GOT3 (cell line): ENCODE measurements around the gene SPRN.
A peak's percentile ranks its signal among the peaks of the same experiment; 100 is the strongest.
"Not testable (repeated sequence)": the region's sequence is repeated elsewhere in the genome, so short reads cannot be mapped to it uniquely, and the experiment has no call there.

ENCODE experiments used
- DNase-seq: peaks from one replicate; lab custom pipeline; 2025; ENCODE audit warnings: mixed read lengths; lab: John Stamatoyannopoulos, UW

Gene SPRN

DNA sequence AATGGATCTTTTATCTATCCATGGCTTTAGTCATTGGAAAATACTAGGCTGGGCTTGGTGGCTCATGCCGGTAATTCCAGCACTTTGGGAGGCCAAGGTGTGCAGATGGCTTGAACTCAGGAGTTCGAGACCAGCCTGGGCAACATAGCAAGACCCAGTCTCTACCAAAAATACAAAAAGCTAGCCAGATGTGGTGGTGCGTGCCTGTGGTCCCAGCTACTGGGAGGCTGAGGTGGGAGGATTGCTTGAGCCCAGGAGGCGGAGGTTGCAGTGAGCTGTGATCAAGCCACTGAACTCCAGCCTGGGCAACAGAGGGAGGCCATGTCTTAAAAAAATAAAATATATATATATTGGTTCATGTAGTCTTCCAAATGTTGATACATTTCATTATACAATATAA, 37.5 kb downstream of the SPRN start:
- not testable (repeated sequence) for DNase-seq

DNA sequence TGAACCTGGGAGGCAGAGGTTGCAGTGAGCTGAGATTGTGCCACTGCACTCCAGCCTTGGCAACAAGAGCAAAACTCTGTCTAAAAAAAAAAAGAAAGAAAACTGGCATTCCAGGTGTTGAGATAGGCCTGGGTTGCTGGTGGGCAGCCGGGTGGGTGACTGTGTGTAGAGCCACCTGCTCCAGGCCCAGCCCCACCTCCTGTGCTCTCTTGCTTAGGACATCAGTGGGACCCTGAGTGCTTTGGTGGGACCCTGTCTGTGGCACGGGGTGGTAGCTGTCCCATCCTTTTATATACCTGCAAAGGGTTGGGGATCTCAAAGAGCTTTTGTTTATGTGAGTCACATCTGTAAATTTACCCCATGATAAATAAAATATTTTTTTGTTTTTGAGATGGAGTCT, 39.2 kb downstream of the SPRN start:
- DNase-seq = no peak

DNA sequence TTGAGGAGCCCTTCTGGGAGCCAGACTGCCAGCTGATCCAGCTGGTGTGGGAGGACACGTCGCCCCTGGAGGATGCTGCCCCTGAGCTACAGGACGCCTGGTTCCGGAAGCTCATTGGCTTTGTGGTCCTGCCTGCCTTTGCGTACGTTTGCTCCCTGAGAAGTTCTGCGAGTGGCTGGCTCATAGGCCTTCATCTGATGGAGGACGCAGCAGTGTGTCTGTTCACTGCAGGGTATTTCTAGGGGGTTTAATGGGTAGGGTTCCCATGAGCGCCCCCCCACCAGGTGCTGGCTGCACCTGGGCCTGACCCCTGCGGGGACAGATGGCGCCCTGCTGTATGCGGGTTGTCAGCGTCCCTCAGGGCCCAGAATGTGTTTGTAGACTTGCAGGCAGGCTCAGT, 40.4 kb downstream of the SPRN start:
- no peak for DNase-seq

DNA sequence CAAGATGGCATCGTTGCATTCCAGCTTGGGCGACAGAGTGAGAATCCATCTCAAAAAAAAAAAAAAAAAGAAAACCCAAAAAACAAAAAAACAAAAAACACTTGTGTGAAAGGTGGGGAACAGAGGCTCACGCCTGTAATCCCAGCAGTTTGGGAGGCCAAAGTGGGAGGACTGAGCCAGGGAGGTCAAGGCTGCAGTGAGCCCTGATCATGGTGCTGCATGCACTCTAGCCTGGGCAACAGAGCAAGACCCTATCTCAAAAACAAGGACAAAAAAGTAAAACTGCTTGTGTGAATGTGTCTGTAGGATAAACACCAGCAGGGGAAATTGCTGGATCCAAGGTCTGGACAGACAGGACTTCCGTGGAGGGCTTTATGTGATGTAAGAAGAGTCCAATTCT, 40.9 kb downstream of the SPRN start:
- DNase-seq = no peak

DNA sequence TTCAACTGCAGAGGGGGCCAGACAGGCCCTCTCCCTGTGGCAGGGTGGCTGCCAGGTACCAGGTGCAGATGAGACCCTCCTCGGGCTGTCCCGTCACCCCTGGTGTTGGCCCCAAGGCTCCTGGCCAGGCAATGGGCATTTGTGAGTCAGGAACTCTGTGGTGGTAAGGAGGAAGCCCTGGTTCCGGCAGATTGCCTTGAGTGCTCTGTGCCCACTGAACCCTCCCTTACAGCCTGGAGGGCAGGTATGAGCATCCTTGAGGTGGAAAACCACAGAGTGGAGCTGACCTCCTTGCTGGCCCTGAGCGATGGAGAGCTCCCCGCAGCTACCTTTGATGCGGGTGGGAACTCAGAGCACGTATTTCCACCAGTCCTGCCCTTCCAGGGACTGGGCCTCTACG, 43.4 kb downstream of the SPRN start:
- no peak for DNase-seq

DNA sequence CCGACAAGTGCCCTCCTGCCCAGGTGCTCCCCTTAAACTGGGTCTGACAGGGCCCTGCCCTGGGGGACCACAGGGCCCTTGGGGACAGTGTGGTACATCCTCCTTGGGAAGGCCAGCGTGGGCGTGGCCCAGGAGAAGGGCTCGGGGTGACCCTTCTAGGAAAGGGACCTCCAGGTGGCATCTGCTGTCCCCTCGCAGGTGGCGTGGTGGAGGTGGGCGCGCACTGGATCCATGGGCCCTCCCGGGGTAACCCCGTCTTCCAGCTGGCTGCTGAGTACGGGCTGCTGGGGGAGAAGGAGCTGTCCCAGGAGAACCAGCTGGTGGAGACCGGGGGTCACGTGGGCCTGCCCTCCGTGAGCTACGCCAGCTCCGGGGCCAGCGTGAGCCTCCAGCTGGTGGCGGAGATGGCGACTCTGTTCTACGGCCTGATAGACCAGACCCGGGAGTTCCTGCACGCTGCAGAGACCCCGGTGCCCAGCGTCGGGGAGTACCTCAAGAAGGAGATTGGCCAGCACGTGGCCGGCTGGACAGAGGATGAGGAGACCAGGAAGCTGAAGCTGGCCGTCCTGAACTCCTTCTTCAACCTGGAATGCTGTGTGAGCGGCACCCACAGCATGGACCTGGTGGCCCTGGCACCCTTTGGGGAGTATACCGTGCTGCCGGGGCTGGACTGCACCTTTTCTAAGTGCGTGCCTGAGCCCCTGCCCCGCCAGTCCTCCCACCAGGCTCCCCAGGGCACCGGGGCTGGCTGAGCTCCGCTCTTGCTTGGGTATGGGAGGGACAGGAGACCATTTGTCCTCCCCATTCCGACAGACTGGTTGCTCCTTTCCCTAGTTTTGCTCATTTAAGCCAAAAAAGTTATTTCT, 44.4 kb downstream of the SPRN start:
- DNase-seq = no peak

DNA sequence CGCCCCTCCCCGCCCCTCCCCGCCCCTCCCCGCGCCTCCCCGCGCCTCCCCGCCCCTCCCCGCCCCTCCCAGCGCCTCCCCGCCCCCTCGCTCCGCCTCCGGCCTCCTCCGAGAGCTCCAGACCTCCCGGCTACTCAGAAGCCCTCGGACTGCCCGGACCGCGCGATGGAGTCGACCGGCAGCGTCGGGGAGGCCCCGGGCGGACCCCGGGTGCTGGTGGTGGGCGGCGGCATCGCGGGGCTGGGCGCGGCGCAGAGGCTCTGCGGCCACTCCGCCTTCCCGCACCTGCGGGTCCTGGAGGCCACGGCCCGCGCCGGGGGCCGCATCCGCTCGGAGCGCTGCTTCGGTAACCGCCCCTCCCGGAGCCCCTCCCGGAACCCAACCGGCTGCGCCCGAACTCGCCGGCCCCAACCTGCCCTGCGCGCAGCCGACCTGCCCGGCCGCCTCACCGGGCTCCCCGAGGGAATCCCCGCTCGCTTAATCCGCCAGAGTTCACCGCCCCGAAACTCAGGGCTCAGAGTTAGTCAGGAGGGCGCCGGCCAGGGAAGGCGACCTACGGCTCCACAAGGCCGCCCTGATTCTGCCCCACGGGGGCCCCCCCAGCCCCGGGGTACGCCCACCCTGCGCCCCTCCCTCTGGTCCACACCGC, 45.1 kb downstream of the SPRN start, which contains the start of gene PAOX:
Gene PAOX (plus strand): TSS at position 111 of the 649 bp plus-strand sequence. CDS start 55 bp downstream, at position 166.
- no peak for DNase-seq

DNA sequence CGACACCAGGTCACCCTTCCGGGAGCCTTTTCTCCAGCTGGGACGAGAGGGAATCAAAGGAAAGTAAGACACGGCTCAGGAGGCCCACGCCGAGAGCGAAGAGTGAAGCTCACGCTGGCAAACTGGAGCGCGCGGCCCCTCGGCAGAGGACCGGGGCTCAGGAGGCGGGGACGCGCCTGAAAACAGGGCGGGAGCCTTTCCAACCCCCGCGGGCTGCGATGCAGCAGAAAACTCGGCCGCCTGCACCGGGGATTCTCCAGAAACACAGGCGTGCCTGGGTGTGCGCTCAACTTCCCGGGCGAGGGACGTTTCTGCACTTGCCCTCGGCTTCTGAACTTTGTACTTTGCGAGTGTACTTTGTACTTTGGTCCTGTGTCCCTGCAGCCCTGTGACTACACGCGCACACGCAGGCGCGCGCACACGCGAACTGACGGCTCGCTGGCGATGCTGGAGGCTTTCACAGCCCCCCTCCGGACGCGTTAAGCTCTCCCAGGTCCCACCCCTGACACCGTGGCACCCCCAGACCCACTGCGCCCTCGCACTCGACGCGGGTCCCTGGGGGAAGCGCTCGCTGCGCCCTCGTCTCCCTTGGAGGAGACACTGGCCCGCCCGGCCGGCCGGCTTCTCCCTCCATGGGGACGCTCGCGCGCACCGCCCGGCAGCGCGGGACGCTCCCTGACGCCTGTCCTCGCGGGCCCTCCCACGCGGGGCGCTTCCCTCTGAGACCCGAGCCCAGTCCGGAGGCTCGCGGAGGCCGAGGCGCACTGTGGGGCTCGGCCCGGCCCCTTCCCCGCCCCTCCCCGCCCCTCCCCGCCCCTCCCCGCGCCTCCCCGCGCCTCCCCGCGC, 46.0 kb downstream of the SPRN start:
- DNase-seq = no peak

DNA sequence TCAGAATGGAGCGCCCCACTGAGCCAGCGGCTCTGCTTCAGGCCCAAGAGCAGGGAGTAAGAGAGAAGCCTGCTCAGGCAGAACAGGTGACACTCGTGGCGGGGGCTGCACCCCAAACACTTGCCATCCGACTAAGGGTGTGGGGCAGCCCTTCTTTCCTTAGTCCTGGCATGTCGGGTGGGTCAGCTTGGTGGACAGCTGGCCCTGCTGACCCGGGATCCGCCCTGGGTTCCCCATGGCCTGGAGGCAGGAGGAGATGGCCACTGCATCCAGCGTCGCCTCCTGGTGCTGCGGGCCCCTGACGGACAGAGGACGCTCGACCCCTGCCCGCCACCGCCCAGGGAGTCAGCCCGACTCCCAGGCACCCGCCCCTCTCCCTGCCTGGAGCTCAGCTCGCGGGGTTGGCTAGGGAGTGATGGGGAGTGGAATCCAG, 46.6 kb downstream of the SPRN start:
- DNase-seq = no peak

DNA sequence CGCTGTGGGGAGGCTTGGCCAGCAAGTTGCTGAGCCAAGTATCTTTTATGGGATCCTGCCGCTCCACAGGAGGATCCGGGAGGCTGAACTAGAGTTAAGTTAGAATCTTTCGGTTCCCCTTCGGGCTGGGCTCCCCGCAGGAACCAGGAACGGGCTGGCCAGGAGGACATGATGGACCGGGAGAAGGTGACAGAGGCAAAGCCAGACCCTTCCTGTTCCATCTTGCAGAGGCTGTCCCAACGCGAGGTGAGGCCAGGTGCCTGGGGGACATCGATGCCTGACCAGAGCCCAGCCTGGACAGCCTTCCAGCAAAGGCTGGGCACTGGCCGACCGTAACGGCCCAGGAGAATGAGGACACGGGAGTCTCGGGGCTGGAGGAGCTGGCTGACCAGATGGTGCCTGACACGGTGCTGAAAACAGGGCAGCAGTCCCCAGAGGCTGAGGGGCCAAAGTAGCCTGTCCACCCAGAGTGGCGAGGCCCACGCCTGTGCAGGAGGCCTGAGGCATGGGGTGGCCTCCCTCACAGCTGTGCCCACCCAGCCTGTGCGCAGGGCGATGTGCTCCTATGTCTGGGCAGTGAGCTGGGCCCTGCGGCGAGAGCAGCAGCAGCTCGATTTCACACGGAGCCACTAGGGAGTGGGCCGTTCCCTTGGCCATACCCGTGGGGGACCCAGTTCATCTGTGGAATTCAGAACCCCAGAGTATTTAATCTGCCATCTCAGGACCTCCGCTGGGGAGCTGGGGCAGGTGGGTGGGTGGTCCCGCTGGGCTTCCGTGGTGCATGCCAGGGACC, 47.2 kb downstream of the SPRN start:
- no peak for DNase-seq

DNA sequence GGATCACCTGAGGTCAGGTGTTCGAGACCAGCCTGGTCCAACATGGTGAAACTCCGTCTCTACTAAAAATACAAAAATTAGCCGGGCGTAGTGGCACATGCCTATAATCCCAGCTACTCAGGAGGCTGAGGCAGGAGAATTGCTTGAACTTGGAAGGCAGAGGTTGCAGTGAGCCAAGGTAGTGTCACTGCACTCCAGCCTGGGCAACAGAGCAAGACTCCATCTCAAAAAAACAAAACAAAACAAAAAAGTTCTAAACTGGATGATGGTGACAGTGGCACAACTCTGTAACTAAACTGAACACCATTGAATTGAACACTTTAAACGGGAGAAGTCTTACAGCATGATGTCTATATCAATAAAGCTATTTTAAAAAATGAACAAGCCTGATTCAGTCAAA, 48.2 kb downstream of the SPRN start:
- not testable (repeated sequence) for DNase-seq

DNA sequence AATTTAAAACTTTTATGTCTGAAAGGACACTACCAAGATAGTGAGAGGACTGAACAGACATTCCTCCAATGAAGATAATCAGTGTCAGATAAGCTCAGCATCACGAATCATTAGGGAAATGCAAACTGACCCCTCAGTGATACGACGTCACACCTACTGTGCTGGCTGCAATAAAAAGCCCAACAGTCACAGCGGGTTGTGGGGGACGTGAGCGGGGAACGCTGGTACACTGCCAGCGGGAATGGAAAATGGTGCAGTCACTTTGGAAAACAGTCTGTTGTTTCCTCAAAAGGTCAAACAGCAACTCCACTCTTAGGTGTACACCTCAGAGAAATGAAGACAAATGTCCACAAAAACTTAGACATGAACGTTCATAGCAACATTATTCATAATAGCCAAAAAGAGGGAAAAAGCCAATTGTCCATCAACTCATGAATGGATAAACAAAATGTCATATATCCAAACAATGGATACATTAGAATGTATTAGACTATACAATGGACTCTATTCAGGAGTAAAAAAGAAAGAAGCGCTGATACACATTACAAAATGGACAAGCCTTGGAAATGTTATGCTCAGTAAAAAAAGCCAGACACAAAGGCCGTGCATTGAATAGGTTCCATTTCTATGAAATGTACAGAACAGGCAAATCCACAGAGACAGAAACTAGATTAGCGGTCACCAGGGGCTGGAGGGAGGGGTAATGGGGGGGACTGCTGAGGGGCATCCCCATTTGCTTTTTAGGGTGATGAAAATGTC, 48.9 kb downstream of the SPRN start:
- no peak for DNase-seq

DNA sequence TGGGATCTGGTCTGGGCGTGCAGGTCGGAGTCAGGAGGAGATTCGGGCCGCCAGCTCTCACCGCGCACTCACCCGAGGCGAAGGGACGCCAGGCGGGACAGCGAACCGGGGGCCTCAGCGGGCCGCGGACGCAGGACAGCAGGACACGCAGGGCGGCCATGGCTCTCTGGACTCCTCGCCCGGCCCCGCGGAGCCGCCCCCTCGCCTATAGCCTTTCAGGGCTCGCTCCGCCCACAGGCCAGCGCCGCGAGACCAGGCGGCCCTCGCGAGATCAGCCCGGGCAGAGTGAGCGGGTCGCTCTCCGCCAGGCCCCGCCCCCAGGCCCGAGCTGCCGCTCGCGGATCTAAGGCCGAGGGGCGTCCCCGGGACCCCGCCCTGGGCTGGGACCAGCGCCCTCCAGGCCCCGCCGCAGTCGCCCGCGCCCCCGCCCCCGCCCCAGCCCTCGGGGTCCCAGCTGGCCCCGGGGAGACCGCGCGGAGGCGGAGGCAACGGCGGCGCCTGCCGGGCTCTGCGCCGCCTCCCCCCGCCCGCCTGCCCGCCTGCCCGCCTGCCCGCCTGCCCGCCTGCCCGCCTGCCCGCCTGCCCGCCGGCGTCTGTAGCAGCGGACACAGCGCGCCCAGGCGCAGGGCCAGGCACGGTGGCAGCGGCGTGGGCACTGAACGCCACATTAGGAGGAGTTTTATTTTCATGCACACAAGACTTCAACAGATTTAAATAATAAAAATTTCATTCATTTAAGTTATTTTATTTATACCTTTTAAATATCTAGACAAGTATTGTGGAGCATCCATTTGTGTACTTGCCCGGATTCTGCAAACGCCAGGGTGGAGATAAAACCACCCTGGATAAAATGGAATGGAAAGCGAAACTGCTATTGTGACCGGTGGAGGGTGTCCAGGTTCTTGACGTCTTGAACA, 51.0 kb downstream of the SPRN start, which contains the start of gene ECHS1:
Gene ECHS1 (minus strand): TSS at position 181 of the 917 bp plus-strand sequence. CDS start 21 bp downstream, at position 160.
- peak; percentile 80 for DNase-seq

DNA sequence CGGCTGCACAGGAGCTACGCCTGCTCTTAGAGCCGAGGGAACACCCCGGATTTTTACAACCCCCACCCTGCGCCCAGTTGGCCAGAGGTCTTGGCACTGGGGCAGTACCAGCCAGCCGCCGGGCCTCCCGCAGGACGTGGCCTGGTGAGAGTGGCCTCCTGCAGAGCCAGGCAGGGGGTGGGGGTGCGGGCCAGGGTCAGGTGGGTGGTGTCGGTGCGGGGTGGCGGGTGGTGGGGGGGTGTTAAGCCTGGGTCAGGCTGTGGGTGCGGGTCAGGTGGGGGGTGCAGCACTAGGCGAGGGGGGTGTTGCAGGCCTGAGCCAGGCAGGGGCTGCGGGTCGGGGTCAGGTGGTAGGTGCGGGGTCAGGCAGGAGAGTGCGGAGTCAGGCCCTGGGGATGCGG, 51.9 kb downstream of the SPRN start:
- no peak for DNase-seq
